Measurements from ENCODE around the gene TTYH3.
"Not testable (repeated sequence)": the region's sequence is repeated elsewhere in the genome, so short reads cannot be mapped to it uniquely, and the experiment has no call there.

Gene TTYH3

GRCh38 chr7:2688409-2689342, 56.9 kb downstream of the TTYH3 start:
- DNase-seq (ENCODE audit: low spot score), result peak; percentile 70

- no peak for DNase-seq (ENCODE audit: low spot score)
Measured at GRCh38 chr7:2689343-2689847, 57.6 kb downstream of the TTYH3 start.

- no peak for DNase-seq (ENCODE audit: low spot score)
Measured at GRCh38 chr7:2689951-2690705, 58.3 kb downstream of the TTYH3 start.

- no peak for DNase-seq (ENCODE audit: low spot score)
Measured at GRCh38 chr7:2691011-2691707, 59.4 kb downstream of the TTYH3 start.

GRCh38 chr7:2691932-2692439, 60.2 kb downstream of the TTYH3 start:
- not testable (repeated sequence) for DNase-seq (ENCODE audit: low spot score)

- no peak for DNase-seq (ENCODE audit: low spot score)
Measured at GRCh38 chr7:2692543-2692942, 60.8 kb downstream of the TTYH3 start.

- DNase-seq (ENCODE audit: low spot score), result not testable (repeated sequence)
Measured at GRCh38 chr7:2693420-2694121, 61.8 kb downstream of the TTYH3 start.

GRCh38 chr7:2694122-2694436, 62.3 kb downstream of the TTYH3 start:
- not testable (repeated sequence) for DNase-seq (ENCODE audit: low spot score)

GRCh38 chr7:2698581-2699288, 66.9 kb downstream of the TTYH3 start:
- DNase-seq (ENCODE audit: low spot score), result no peak

- no peak for DNase-seq (ENCODE audit: low spot score)
Measured at GRCh38 chr7:2699289-2699620, 67.5 kb downstream of the TTYH3 start.

GRCh38 chr7:2700141-2700850, 68.5 kb downstream of the TTYH3 start:
- no peak for DNase-seq (ENCODE audit: low spot score)

GRCh38 chr7:2701424-2701823, 69.6 kb downstream of the TTYH3 start:
- DNase-seq (ENCODE audit: low spot score), result no peak

- DNase-seq (ENCODE audit: low spot score), result peak; percentile 92
Measured at GRCh38 chr7:2701832-2702593, 70.2 kb downstream of the TTYH3 start.

GRCh38 chr7:2702594-2702957, 70.8 kb downstream of the TTYH3 start:
- no peak for DNase-seq (ENCODE audit: low spot score)

GRCh38 chr7:2705371-2706096, 73.7 kb downstream of the TTYH3 start:
- DNase-seq (ENCODE audit: low spot score), result no peak

- DNase-seq (ENCODE audit: low spot score), result no peak
Measured at GRCh38 chr7:2706685-2707126, 74.9 kb downstream of the TTYH3 start.

GRCh38 chr7:2707481-2707880, 75.7 kb downstream of the TTYH3 start:
- no peak for DNase-seq (ENCODE audit: low spot score)

- DNase-seq (ENCODE audit: low spot score), result no peak
Measured at GRCh38 chr7:2708041-2708440, 76.3 kb downstream of the TTYH3 start.
